Measurements from ENCODE around the gene MPIG6B.

Gene MPIG6B

DNA sequence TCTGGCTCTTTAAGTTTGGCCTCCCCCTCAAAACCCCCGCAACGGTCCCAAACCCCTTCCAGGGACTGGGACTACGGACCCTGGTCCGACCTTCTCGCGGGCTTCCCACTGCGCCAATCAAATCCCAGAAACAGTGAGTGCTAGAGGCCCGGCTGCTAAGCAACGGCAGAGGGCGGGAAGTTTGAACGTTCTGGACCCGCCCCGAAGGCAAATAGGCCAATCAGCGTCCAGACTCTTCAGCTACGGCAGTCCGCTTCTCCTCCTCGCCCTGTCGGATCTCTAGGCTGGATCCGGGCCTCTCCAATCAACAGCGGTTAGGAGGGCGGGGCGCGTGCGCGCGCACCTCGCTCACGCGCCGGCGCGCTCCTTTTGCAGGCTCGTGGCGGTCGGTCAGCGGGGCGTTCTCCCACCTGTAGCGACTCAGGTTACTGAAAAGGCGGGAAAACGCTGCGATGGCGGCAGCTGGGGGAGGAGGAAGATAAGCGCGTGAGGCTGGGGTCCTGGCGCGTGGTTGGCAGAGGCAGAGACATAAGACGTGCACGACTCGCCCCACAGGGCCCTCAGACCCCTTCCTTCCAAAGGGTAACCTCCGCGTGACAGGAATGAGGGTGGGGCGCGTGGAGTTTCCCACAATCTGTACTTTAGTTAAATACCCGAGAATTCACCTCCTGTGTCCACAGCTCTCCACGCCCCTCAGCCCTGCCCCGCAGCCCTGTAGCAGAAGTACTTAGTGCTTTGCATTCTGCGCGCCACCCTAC, 16.6 kb downstream of the MPIG6B start, which contains the start of gene MSH5:
TSS of gene MSH5 (plus strand) at position 367 of the 758 bp plus-strand sequence. CDS start 462 bp downstream, outside the sequence.
- DNase-seq: peak; percentile 95 to 97

DNA sequence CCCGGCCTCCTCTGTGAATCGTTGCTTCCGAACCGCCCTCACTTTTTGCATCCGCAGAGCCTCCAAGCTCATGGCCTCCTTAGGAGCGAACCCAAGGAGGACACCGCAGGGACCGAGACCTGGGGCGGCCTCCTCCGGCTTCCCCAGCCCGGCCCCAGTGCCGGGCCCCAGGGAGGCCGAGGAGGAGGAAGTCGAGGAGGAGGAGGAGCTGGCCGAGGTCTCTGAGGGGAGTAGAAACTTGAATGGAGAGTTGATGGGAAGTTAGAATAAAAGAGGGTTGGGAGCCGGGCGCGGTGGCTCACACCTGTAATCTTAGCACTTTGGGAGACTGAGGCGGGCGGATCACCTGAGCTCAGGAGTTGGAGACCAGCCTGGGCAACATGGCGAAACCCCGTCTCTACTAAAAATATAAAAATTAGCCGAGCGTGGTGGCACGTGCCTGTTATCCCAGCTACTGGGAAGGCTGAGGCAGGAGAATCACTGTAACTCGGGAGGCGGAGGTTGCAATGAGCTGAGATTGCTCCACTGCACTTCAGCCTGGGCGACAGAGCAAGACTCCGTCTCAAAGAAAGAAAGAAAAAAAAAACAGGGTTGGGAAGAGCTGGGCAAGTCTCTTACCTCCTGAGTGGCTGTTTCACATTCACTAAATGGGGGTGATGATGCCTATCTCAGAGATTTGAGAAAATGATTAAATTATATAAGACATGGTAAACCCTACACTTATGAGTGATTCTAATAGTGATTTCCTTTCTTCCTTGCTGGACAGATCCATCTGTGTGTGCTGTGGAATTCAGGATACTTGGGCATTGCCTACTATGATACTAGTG, 17.4 kb downstream of the MPIG6B start:
- DNase-seq: peak in 1 of 2 donors; percentile 32

- no peak for DNase-seq
Measured at GRCh38 chr6:31741815-31742214, 18.6 kb downstream of the MPIG6B start.

GRCh38 chr6:31742894-31743293, 19.7 kb downstream of the MPIG6B start:
- no peak for DNase-seq

- DNase-seq: no peak
Measured at GRCh38 chr6:31744422-31744821, 21.2 kb downstream of the MPIG6B start.

GRCh38 chr6:31749301-31750036, 26.3 kb downstream of the MPIG6B start:
- DNase-seq: no peak

GRCh38 chr6:31750411-31751022, 27.3 kb downstream of the MPIG6B start:
- no peak for DNase-seq

DNA sequence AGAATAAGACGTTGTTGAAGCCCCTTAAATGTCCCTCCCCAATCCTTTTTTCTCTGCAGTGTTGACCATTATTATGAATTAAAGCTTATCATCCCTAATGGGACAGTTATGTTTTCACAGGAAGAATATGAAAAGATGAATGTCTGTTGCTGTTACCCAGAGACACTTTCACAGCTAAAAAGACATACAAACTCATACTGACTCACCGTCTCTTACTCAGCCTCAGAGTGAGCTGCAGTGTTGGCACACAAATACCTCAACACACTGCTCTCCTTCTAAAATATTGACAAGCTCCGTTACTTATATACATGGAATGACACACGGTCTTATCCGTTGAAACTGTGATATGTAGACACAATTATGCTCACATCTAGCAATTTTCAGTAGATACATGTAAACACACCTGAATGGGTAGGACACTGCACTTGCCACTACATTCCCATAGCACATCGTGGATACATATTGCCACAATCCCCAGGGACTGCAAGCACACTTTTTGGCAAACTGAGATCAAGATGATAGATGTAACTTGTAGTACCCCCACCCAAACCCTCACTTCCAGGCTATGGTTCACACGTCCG, 29.7 kb downstream of the MPIG6B start:
- DNase-seq: no peak

DNA sequence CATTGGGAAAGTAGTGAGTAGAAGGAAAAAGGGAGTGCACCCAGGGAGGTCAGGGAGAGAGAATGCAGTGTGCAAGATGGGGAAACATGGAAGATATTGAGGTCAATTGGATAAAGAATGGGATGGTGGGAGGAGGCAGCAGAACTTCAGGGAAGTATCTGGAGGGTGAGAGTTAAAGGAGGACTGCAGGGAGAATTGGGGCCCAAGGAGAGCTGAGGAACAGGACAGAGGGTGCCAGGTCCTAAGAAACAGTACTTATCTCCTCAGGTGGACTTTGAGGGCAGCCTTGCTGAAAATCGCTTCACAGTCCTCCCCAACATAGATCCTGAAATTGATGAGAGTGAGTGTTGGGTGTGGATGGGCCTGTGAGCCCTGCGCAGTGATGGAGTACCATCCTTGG, 35.1 kb downstream of the MPIG6B start:
- DNase-seq: no peak

DNA sequence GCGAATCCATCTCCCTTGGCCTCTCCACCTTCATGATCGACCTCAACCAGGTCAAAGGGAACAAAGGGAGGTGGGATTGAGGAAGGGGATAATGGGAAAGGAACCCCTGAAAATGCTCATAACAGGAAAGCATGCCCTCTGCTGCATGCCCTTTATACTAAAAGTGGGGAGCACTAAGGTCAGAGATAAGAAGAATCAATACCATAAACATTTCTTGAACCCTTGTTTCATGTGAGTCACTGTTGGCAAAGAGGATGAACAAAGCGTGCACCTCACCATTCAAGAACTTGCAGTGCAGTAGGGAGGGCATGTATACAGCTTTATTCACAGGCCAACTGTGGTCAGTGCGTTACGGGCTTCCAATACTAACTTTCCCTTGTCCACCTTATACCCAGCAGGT, 37.6 kb downstream of the MPIG6B start:
- DNase-seq: no peak

DNA sequence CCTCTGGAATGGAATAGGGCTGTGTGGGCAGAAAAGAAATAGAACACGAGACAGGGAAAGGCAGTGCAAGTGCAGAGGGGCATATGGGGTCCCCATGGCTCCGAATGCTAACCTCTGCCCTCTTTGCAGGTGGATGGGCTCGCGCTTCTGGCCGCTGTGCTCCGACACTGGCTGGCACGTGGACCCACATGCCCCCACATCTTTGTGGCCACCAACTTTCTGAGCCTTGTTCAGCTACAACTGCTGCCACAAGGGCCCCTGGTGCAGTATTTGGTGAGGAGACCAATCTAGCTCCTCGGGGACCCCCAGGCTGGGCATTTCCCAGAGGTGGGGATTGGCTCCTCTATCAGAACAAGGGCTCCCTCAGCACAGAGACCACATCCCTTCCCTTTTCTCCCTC, 38.2 kb downstream of the MPIG6B start:
- no peak for DNase-seq

DNA sequence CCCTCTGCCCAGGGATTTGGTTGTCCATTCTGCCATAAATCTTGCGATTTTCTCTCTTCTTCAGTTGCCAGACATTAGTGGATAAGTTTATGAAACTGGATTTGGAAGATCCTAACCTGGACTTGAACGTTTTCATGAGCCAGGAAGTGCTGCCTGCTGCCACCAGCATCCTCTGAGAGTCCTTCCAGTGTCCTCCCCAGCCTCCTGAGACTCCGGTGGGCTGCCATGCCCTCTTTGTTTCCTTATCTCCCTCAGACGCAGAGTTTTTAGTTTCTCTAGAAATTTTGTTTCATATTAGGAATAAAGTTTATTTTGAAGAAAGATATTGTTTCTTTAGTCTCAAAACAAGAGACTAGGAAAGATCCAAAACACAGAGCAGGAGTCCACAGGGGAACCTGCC, 39.2 kb downstream of the MPIG6B start, which contains the start of gene SAPCD1:
TSS of gene SAPCD1 (plus strand) at position 301 of the 400 bp plus-strand sequence. CDS start 399 bp downstream, outside the sequence.
- no peak for DNase-seq

DNA sequence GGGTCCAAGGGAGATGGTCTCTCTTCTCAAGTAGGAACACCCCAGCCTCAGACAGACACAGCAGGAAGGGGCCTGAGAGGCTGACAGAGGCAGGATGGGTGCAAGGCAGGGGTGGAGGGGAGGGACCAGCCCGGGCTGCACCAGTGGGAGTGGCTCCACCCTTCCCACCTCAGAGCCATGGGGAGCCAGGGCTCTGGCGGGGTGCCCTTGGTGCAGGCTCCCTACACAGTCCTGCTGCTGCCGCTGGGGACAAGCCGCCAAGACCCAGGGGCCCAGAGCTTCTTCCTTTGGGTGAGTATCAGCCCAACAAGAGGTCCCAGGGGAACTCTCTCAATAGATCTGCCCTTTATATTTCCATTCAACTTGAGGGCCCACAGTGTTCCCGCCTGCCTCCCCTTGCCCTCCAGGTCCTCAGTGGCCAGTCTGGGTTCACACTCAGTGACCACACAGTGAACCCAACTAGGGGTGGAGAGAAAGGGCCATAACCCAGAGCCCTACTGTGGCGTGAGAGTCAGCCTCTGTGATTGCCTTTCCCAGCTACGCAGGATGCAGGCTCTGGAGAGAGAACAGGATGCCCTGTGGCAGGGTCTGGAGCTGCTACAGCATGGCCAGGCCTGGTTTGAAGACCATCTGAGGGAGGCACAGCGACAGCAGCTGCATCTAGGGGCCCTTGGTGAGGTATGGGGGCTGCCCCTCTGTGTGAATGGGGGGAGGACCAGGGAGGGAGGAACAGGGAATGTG, 39.9 kb downstream of the MPIG6B start:
- DNase-seq: no peak

DNA sequence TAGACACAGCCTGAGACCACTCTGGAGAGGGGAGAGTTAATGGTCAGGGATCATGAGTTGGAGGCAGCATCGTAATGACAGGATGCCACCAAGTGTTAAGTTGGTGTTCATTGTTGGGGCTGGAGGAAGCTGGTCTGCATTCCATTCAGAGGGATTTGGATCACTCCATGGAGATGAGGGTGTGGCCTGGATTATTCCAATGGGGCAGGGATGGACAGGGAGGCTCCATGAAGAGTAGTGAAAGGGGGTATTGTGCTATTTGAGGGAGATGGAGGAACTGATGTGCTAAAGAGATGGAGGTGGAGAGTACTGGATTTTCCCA, 40.4 kb downstream of the MPIG6B start:
- DNase-seq: no peak

DNA sequence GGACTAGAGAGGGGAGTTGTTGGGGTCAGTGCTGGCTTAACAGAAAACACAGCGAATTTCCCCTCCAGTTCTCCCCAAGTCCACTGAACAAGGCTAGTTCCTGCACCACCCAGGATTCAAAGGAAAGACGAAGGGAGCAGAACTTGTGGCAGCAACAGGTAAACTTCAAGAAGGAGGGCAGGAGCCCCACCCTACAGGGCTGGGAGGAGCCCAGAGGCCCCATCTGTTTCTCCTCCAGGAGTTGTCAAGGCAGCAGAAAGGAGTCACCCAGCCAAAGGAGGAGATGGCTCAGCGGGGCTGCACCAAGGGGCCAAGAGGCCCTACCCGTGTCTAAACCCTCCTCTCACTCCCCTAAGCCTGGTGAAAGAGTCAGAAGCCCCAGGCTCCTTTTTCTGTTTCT, 41.0 kb downstream of the MPIG6B start:
- no peak for DNase-seq

DNA sequence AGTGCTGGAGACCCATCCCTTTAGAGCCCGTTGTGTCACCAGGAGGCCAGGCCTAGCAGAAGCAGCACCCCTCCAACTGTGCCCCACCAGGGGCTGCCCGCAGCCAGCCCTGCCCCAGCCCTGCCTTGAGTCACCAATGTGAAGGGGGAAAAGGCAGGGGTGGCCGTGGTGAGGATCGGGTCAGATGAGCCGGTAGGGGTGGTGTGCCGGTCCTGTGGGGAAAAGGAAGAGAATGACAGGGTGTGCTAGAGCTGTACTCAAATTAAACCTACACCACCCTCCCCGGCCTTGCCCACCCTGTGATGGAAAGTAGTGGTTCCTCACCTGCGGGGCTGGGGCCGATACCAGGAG, 42.4 kb downstream of the MPIG6B start:
- no peak for DNase-seq

- DNase-seq: no peak
Measured at GRCh38 chr6:31765910-31766794, 43.0 kb downstream of the MPIG6B start.

DNA sequence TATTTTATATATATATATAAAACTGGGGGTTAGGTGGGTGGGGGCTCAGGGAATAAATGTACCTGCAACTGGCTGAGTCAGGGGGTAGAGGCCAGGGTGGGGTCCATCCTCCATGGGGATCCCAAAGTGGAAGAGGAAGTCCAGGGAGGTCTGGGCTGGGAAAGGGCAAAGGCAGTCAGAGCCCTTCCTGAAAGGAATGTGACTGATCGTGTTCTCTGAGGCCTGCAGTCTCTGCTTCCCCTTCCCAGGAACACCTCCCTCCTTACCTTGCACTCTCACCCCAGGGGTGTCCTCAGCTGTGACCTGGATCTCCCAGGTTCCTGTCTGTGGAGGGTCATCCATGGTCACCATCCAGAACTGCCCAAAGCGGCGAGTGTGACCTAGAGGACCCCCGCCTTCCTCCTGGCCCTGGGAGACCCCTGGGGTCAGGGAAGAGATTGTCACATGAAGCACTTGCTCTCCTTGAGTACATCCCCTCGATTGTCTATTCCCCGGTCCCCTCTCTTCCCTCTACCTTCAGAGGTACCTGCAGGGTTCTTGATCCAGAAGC, 44.0 kb downstream of the MPIG6B start:
- DNase-seq: no peak

DNA sequence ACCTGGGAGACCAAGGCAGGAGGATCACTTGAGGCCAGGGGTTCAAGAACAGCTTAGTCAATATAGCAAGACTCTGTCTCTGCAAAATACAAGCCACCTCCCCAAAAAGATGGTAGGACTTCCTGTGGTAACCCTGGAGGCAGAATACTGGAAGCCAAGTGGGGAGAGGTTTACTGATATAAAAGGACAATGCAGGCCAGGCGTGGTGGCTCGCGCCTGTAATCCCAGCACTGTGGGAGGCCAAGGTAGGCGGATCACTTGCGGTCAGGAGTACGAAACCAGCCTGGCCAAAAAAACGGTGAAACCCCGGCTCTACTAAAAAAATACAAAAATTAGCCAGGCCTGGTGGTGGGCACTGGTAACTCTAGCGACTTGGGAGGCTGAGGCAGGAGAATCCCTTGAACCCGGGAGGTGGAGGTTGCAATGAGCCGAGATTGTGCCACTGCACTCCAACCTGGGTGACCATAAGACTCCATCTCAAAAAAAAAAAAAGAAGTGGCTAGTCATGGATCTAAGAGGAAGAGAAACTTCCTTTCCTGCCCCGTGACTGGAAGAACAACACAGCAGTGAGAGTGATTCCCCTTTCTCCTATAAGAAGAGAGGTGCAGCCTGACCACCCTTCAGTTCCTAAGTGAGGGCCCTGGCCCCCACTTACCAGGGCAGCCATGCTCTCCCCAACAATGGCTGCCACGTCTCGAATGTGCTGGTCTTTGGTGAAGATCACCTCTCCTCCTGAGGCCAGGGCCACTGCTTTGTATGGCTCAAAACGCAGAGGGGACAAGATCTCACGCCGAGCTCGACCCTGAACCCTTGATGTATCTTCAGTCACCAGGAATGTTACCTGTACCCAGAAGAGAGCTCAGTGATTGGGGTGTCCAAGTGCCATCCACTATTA, 45.4 kb downstream of the MPIG6B start:
- DNase-seq: no peak
